G401.6 (cell line): Measurements from ENCODE around the gene PTPRCAP.
"Not testable (repeated sequence)": the region's sequence is repeated elsewhere in the genome, so short reads cannot be mapped to it uniquely, and the experiment has no call there.

Experiments
- FAIRE-seq: peaks from 2 replicates; lab custom pipeline; 2012; peaks lifted over from hg19 to GRCh38; lab: Jason Lieb, UNC

PTPRCAP gene

GRCh38 chr11:67409261-67409666, 28.2 kb downstream of the PTPRCAP start:
- FAIRE-seq, result no peak

DNA sequence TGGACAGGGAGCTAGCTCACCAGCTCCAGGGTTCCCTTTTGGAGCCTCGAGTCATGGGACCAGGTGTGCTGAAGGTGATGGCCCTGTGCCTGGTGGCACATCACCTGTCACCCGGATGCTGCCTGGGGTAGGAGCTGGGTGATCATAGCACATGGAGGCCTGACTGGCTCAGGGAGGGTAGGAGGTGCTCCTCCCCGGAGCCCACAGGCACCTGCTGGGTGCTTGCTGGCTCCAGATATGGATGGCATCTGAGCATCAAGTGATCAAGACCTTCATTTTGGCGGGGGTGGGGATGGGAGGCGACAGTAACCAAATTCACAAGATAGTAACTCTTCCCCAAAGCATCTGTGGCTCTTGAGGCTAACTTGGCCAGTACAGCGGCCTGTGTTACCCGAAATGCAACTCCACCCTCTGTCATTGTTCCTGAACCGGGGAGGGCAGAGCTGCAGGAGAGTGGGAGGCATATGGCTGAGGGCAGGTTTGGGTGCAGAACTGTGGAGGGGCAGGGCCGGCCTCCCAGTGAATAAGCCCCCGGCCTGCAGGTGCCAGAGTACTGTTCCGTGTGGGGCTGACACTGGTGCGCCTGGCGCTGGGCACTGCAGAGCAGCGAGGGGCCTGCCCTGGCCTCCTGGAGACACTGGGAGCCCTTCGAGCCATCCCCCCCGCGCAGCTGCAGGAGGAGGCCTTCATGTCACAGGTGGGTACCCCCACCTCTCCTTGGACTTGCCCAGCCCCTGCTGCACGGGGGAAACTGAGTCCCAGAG, 28.9 kb downstream of the PTPRCAP start:
- no peak for FAIRE-seq

- FAIRE-seq, result no peak
These were observed 29.8 kb downstream of the PTPRCAP start for GRCh38 chr11:67407688-67408163.

GRCh38 chr11:67406969-67407687, 30.4 kb downstream of the PTPRCAP start:
- no peak for FAIRE-seq

GRCh38 chr11:67406420-67406968, 31.0 kb downstream of the PTPRCAP start:
- no peak for FAIRE-seq

GRCh38 chr11:67405688-67406339, 31.7 kb downstream of the PTPRCAP start:
- no peak for FAIRE-seq

DNA sequence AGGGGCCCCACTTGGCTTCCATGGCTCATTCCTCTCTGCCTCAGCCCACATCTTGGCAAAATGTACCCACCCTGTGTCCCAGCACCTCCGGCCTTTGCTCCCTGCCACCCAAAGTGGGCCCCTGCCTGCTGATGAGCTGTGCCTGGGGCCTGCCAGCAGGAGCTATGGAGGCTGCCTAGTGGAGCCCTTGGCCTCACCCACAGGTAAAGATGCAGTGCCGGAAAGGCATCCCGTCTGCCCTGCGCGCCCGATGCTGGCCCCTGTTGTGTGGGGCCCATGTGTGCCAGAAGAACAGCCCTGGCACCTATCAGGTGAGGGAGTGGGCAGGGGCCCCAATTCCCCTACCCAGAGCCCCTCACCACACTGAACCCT, 32.3 kb downstream of the PTPRCAP start:
- FAIRE-seq, result no peak

GRCh38 chr11:67404515-67405195, 32.8 kb downstream of the PTPRCAP start:
- FAIRE-seq, result no peak

- not testable (repeated sequence) for FAIRE-seq
These were observed 34.4 kb downstream of the PTPRCAP start for GRCh38 chr11:67403085-67403484.

GRCh38 chr11:67402192-67402839, 35.2 kb downstream of the PTPRCAP start:
- FAIRE-seq, result not testable (repeated sequence)

GRCh38 chr11:67401495-67402191, 35.8 kb downstream of the PTPRCAP start, which contains the start of gene PPP1CA:
Gene PPP1CA, minus strand, starts transcription at chr11:67401858. Its CDS starts 76 bp downstream, at chr11:67401782.
- no peak for FAIRE-seq

- FAIRE-seq, result no peak
These were observed 36.5 kb downstream of the PTPRCAP start for GRCh38 chr11:67400942-67401494.

- FAIRE-seq, result no peak
These were observed 37.1 kb downstream of the PTPRCAP start for GRCh38 chr11:67400251-67400941.

DNA sequence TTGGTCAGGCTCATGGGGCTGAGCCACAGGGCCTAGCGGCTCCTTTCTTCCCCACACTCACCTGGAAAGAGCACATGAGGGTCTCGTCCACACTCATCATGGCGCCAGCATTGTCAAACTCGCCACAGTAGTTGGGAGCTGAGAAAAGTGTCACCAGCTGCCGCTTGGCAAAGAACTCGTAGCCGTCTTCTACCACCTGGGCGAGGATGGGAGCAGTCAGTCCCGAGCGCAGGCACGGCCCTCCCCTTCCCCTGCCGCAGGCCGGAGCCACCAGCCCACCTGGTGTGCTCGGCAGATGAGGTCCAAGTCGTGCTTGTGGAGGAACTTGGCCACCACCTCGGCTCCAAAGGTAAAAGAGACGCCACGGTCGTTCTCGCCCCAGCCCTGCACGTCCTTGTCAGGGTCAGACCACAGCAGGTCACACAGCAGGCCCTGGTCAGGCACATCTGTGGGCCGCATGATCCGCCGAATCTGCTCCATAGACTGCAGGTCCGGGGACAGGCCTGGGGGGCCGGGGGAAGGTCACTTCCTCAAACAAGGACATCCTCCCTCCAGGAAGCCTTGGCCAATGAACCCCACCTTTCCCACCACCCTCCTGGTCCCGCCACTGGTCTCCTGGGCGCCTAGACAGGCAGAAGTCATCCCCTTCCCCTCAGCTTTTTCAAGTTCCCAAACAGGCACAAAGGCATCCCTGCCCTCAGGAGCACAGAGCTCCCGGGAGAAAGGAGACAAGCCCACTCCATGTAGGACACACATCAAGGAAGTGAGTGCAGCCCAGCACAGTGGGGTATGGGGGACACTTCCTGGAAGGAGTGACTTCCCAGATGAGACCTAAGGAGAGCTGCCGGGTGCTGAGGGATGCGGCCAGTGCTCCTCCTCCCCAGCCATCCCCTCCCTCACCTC, 38.6 kb downstream of the PTPRCAP start:
- no peak for FAIRE-seq

- FAIRE-seq, result no peak
These were observed 39.4 kb downstream of the PTPRCAP start for GRCh38 chr11:67397986-67398660.

GRCh38 chr11:67397536-67397935, 39.9 kb downstream of the PTPRCAP start:
- FAIRE-seq, result no peak

DNA sequence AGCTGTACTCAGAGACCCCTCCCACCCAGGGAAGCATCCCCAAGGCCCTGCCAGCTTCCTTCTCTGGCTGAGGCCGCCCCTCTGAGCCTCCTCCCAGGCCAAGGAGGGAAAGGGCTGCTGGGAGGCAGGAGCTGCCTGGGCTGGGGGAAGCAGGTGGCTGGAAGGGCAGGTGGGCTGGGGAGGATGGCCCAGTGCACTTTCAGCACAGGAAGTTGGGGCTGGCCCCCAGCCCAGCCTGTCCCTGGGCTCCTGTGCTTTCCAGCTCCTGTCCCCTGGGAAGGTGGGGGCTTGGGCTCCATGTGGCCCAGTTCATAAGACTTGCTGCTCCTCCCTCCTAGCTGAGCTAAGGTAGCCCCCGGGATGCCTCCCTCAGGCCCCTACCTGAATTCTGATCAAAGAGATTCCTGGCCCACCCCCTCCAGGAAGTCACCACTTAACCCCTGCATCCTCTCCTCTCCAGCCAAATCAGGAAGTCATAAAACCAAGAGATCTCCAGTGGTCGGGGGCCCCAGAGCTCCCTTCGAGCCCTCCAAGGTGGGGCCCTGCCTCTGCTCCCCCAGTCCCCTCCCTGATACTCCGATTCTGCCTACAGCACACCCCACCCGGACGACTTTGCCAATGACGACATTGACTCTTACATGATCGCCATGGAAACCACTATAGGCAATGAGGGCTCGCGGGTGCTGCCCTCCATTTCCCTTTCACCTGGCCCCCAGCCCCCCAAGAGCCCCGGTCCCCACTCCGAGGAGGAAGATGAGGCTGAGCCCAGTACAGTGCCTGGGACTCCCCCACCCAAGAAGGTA, 40.7 kb downstream of the PTPRCAP start:
- FAIRE-seq, result no peak

DNA sequence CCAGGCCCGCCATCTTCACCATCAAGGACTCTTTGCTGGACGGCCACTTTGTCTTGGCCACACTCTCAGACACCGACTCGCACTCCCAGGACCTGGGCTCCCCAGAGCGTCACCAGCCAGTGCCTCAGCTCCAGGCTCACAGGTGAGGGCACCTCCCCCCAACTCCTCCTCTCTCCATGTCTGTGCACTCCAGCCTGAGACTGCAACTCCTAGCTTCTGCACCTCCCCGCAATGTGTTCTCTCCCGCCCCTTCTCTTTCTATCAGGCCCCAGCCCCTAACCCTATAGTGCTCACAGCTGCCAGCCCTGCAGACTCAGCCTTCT, 41.3 kb downstream of the PTPRCAP start:
- FAIRE-seq, result no peak
